Measurements from ENCODE around the gene FAM156B.
A peak's percentile ranks its signal among the peaks of the same experiment; 100 is the strongest.
"Not testable (repeated sequence)": the region's sequence is repeated elsewhere in the genome, so short reads cannot be mapped to it uniquely, and the experiment has no call there.

The FAM156B gene

GRCh38 chrX:52930214-52930613, 33.1 kb downstream of the FAM156B start:
- DNase-seq = not testable (repeated sequence)

- no peak for DNase-seq
Measured at GRCh38 chrX:52933213-52933612, 36.1 kb downstream of the FAM156B start.

- no peak for DNase-seq
Measured at GRCh38 chrX:52933976-52934703, 37.0 kb downstream of the FAM156B start.

DNA sequence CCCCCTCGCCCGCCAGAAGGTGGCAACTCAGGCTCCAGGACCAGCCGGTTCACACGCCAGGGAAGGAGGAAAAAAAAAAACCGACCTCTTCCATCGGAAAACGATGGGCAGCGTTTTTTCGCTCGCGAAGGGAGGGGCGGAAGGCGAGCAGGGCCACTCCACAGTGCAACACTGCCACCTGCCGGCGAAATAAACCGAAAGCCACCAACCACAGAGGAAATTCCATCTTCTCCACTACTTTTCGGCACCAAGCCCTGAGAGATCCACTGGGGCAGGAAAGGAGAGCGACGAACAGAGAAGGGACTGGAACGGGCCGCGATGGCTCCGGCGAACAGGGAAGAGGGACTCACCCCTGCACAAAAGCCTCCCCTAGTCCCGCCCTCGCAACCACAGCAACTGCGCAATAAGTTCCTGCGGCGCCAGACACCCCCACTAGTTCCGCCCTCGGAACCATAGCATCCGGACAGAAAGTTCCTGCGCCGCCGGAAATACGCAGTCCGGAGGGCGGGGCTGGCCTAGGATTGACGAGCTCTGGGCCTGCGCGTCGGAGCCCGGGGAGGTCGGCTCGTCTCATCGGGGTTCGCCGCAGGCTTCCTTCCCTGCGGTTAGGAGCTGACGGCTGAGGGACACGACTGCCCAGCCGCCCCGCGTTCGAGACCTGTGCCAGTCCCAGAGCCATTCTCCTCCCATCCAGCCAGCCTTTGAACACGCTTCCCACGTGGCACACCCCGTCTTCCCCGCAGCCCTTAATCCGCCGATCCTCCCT, 37.8 kb downstream of the FAM156B start:
- DNase-seq = peak; percentile 93 to 98

DNA sequence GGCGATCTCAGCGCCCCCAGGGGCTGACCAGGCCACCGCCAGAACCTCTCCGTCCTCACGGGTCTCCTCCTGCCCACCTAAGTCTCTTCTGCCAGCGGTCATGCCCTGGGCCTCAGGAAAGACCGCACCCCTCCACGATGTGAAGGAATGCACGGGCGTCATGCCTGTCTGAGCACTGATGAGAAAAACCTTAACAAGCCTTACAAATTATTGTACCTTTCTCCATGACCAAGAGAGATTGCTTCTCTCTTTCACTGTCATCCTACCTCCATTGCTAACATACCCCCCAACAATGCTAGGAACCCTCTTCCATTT, 38.3 kb downstream of the FAM156B start:
- DNase-seq = not testable (repeated sequence)

DNA sequence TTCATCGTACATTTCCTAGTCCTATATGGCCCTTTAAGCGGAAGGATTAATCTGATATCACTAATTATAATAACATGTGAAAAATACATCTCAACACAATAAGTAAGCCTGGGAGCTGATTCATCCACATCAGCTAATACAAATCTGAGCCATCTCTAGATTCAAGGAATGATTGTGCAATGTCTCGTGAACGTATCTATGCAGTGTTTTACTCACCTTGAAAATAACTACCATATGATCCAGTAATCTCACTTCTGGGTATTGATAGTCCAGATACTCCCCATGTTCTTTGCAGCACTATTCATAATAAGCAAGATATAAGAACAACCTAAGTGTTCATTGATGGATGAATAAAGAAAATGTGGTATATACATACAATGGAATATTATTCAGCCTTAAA, 43.6 kb downstream of the FAM156B start:
- DNase-seq = not testable (repeated sequence)

DNA sequence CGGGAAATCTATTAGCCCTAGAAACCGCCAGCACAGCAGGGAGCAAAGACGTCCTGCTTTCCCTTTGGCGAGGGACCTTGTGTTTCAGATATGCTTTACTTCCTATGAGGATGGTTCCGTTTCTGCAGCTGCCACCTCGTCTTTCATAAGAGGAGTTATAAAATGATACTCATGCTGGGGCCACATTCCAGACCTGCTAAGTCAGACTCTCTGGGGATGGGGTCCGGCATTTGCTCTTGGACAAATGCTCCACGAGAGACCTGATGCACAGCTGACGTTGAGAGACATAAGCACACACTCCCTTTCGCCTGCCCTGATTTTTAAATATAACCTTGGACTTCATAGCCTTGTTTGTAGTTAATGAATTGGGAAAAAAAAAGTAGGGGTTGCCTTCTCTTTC, 44.6 kb downstream of the FAM156B start:
- not testable (repeated sequence) for DNase-seq

GRCh38 chrX:52945838-52946494, 48.8 kb downstream of the FAM156B start:
- DNase-seq = not testable (repeated sequence)

DNA sequence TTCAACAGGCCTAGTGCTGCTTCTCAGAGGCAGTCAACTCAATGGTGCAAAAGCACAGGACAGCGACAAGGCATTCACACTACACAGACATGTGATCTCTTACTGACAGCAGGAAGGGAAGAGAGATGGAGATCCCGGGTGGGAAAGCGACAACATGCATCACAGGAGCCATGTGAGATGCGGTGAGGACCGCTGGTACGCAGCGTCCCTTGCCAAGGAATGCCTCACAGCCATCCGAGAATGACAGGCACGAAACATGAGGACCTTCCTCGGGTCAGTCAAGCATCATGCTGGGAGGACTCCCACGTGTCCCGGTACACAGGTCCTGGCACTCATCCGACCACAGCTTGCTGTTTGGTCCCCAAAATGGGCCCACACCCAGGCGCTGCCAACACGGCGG, 50.4 kb downstream of the FAM156B start:
- not testable (repeated sequence) for DNase-seq

- not testable (repeated sequence) for DNase-seq
Measured at GRCh38 chrX:52948265-52948664, 51.1 kb downstream of the FAM156B start.

DNA sequence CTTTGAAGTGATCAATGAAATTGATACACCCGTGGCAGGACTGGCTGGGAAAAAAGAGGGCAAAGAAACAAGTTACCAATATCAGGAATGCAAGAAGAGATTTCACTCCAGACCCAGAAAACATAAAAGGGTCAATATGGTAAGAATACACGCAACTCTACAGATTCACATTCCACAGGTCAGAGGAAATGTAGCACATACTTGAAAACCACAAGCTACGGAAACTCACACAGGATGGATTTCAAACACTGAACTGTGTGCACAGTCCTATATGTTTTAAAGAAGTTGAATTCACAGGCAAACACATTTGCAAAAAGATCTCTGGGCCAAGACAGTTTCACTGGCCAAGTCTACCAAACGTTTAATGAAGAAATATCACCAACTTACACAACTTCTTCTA, 52.2 kb downstream of the FAM156B start:
- DNase-seq = not testable (repeated sequence)

DNA sequence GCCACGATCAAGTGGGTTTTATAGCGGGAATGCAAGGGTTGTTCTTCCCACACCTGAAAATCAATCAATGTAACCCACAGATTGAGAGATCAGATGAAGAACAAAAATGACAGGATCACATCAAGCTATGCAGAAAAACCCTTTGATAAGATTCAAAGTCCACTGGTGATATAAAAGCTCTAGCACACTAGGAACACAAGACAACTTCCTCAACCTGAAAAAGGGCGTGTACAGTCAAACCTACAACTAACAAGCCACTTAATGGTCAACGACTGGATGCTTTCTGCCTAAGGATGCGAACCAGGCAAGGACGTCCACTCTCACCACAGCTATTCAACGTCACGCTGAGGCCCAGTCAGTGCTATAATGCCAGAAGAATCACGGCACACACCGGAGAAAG, 52.8 kb downstream of the FAM156B start:
- not testable (repeated sequence) for DNase-seq
